MCF 10A (cell line): Measurements from ENCODE around the gene KATNIP. TPM values are rescaled to one million over a fixed set of nuclear protein-coding genes. Genes with fewer than 3 reads are reported as not detected.

Source experiments
- Bru-seq: library from RNA; stranded (reverse); fragments of 400-500 nt; gene quantifications from one replicate; lab custom pipeline; 2021; lab: Mats Ljungman, UMichigan
- BruChase-seq, 2 experiments: library from RNA; stranded (reverse); fragments of 400-500 nt; gene quantifications; one replicate each; lab custom pipeline; 2021; lab: Mats Ljungman, UMichigan
- BruUV-seq: library from RNA; stranded (reverse); fragments of 400-500 nt; replicated peaks from 2 replicates; lab custom pipeline; 2021; lab: Mats Ljungman, UMichigan
- CTCF ChIA-PET: fragments of 300-600 bp; sonication (Branson Sonifier 250); formaldehyde crosslinking; extraction: SDS; loops from one replicate; lab custom pipeline; 2021; ENCODE audit warnings: antibody characterized with exemption, inconsistent platforms; lab: Yijun Ruan, JAX
- POLR2A ChIA-PET: fragments of 300-600, 350-650 bp; sonication (Branson Sonifier 250); formaldehyde crosslinking; extraction: SDS; loops from one replicate; lab custom pipeline; 2020; ENCODE audit warnings: antibody characterized with exemption, inconsistent platforms; lab: Yijun Ruan, JAX
- DNase-seq: peaks from one replicate; pipeline ENCODE4 v3.0.0-alpha.2; 2018; ENCODE audit not compliant: unreplicated experiment
- H3K27ac Mint-ChIP-seq: one replicate; pipeline ENCODE4 v1.8.0; 2022; ENCODE audit warnings: mild to moderate bottlenecking, low read depth, mixed read lengths; ENCODE audit not compliant: unreplicated experiment
- H3K27me3 Mint-ChIP-seq: one replicate; pipeline ENCODE4 v1.8.0; 2022; ENCODE audit warnings: mixed read lengths; ENCODE audit not compliant: insufficient read depth, unreplicated experiment
- H3K36me3 Mint-ChIP-seq: one replicate; pipeline ENCODE4 v1.8.0; 2022; ENCODE audit warnings: mild to moderate bottlenecking, moderate library complexity, mixed read lengths; ENCODE audit not compliant: insufficient read depth, unreplicated experiment
- H3K4me1 Mint-ChIP-seq: one replicate; pipeline ENCODE4 v1.8.0; 2022; ENCODE audit warnings: mixed read lengths; ENCODE audit not compliant: insufficient read depth, unreplicated experiment
- H3K4me3 Mint-ChIP-seq: one replicate; pipeline ENCODE4 v1.8.0; 2022; ENCODE audit warnings: mild to moderate bottlenecking, moderate library complexity, mixed read lengths; ENCODE audit not compliant: unreplicated experiment
- H3K9me3 Mint-ChIP-seq: one replicate; pipeline ENCODE4 v1.8.0; 2022; ENCODE audit warnings: mixed read lengths; ENCODE audit not compliant: unreplicated experiment
- CTCF ChIP-seq: fragments of 200-600 bp; IDR thresholded peaks from one replicate; pipeline ENCODE4 v1.8.0; 2022; ENCODE audit warnings: antibody characterized with exemption, mild to moderate bottlenecking; ENCODE audit not compliant: unreplicated experiment
- intact Hi-C: fragments of 100-400 bp; cut with micrococcal nuclease; formaldehyde crosslinking; loops from 2 replicates; pipeline ENCODE4 v1.14.1; 2022
- long read RNA-seq: library from polyadenylated mRNA; stranded (forward); transcript quantifications from one replicate; pipeline ENCODE4 v2.0.0, GENCODE V29; 2022
- total RNA-seq: library from RNA; stranded (reverse); gene quantifications from 2 replicates; pipeline ENCODE4 v1.2.3, GENCODE V29; 2022

The KATNIP gene
- total RNA-seq (21.3 and 36.5 TPM in 2 replicates), Bru-seq, nascent RNA (percentile 63 among the genes with signal in this experiment), BruChase-seq, experiment 1, labeled RNA remaining after a 6-hour chase (percentile 63 among the genes with signal in this experiment), BruChase-seq, experiment 2, labeled RNA remaining after a 2-hour chase (percentile 61 among the genes with signal in this experiment)
- long read RNA-seq, full-length matches to known transcripts = 2 of 28 reads
- long read RNA-seq, partial matches to known transcripts = 16 of 28 reads
- long read RNA-seq, other reads (novel, unspliced or antisense) = 10 of 28 reads

GRCh38 chr16:27549746-27550581 lies at the start of gene KATNIP, which contains the start of gene GTF3C1:
TSS of gene KATNIP (plus strand) at chr16:27550144. CDS start at chr16:27550171, 27 bp downstream.
TSS of gene GTF3C1 (minus strand) at chr16:27549913. CDS start at chr16:27549890, 23 bp downstream.
- ChIA-PET CTCF (interaction anchor here (0.7 to 1.2 kb wide), 5 partner anchors 9 to 522 kb away, joined by 3 to 6 read pairs (median 3); no protein-coding TSS in a partner anchor), POLR2A (interaction anchor here (0.5 to 3.0 kb wide), 13 partner anchors 9 to 383 kb away, joined by 3 to 40 read pairs (median 3); no protein-coding TSS in a partner anchor)
- H3K9me3 Mint-ChIP-seq = no peaks in the 10 kb centered on the region
- no peaks in the 10 kb centered on the region for H3K27me3 Mint-ChIP-seq
- no TSS peak for BruUV-seq
- DNase-seq = peak; percentile 99
- peak within 1 kb of the TSS; percentile 100 for H3K27ac Mint-ChIP-seq
- peak within 1 kb of the TSS; percentile 100 for H3K4me3 Mint-ChIP-seq
- no peak for TF ChIP-seq CTCF
- intact Hi-C loops = loop anchor here (1.0 kb wide), 1 partner anchor 28 kb away; no protein-coding TSS in a partner anchor
- H3K36me3 Mint-ChIP-seq = peaks cover 26% of the 10 kb centered on the region
- peaks cover 39% of the 10 kb centered on the region for H3K4me1 Mint-ChIP-seq

- no peak for TF ChIP-seq CTCF
- POLR2A ChIA-PET = no interaction called here
- no TSS peak for BruUV-seq
- Mint-ChIP-seq H3K27ac (no peak overlapping the region), H3K27me3 (no peaks in the 10 kb centered on the region), H3K4me3 (no peak overlapping the region), H3K36me3 (peaks cover 97% of the 10 kb centered on the region), H3K4me1 (peaks cover 7% of the 10 kb centered on the region), H3K9me3 (no peaks in the 10 kb centered on the region)
- DNase-seq = no peak
- CTCF ChIA-PET = interaction anchor here (1.9 kb wide), 1 partner anchor 44 kb away, joined by 7 read pairs; no protein-coding TSS in a partner anchor
- intact Hi-C loops = no loop called here
Measured at GRCh38 chr16:27500801-27501200, 49.1 kb upstream of the KATNIP start.

GRCh38 chr16:27503662-27504061 lies 46.3 kb upstream of the KATNIP start:
- no peak overlapping the region for H3K4me3 Mint-ChIP-seq
- peaks cover 95% of the 10 kb centered on the region for H3K36me3 Mint-ChIP-seq

More at GRCh38 chr16:27503662-27504061, 46.3 kb upstream of the KATNIP start:
- no peaks in the 10 kb centered on the region for H3K27me3 Mint-ChIP-seq
- BruUV-seq = no TSS peak
- no peak for TF ChIP-seq CTCF
- intact Hi-C loops = no loop called here
- DNase-seq = peak; percentile 9
- peaks cover 7% of the 10 kb centered on the region for H3K4me1 Mint-ChIP-seq
- POLR2A ChIA-PET = interaction anchor here (0.8 kb wide), 1 partner anchor 98 kb away, joined by 4 read pairs; no protein-coding TSS in a partner anchor
- H3K27ac Mint-ChIP-seq = no peak overlapping the region
- CTCF ChIA-PET = interaction anchor here (1.5 kb wide), 1 partner anchor 567 kb away, joined by 4 read pairs; no protein-coding TSS in a partner anchor
- H3K9me3 Mint-ChIP-seq = no peaks in the 10 kb centered on the region
